ENCODE data around the gene GAREM2.

The GAREM2 gene

GRCh38 chr2:26179446-26179913 lies 6.6 kb downstream of the GAREM2 start:
- in situ Hi-C loops (cut with MboI; ENCODE audit: low sequenced_read_pairs, unreplicated experiment) = no loop called here
- no peak for TF ChIP-seq CTCF (IDR thresholded peaks at IDR 0.05; ENCODE audit: borderline replicate concordance, control extremely low read depth, extremely low read depth, insufficient read depth, missing control alignments)
- DNase-seq (ENCODE audit: low spot score) = no peak

GRCh38 chr2:26182441-26182840 lies 9.6 kb downstream of the GAREM2 start:
- in situ Hi-C loops (cut with MboI; ENCODE audit: low sequenced_read_pairs, unreplicated experiment) = no loop called here
- TF ChIP-seq CTCF (IDR thresholded peaks at IDR 0.05; ENCODE audit: borderline replicate concordance, control extremely low read depth, extremely low read depth, insufficient read depth, missing control alignments) = no peak
- no peak for DNase-seq (ENCODE audit: low spot score)

- in situ Hi-C loops (cut with MboI; ENCODE audit: low sequenced_read_pairs, unreplicated experiment) = no loop called here
- TF ChIP-seq CTCF (IDR thresholded peaks at IDR 0.05; ENCODE audit: borderline replicate concordance, control extremely low read depth, extremely low read depth, insufficient read depth, missing control alignments) = no peak
- DNase-seq (ENCODE audit: low spot score) = no peak
Measured at GRCh38 chr2:26182887-26183630, 10.2 kb downstream of the GAREM2 start.

GRCh38 chr2:26184121-26184520 lies 11.2 kb downstream of the GAREM2 start:
- no peak for DNase-seq (ENCODE audit: low spot score)
- no peak for TF ChIP-seq CTCF (IDR thresholded peaks at IDR 0.05; ENCODE audit: borderline replicate concordance, control extremely low read depth, extremely low read depth, insufficient read depth, missing control alignments)
- in situ Hi-C loops (cut with MboI; ENCODE audit: low sequenced_read_pairs, unreplicated experiment) = no loop called here

- peak; percentile 92 for TF ChIP-seq CTCF (IDR thresholded peaks at IDR 0.05; ENCODE audit: borderline replicate concordance, control extremely low read depth, extremely low read depth, insufficient read depth, missing control alignments)
- in situ Hi-C loops (cut with MboI; ENCODE audit: low sequenced_read_pairs, unreplicated experiment) = no loop called here
- DNase-seq (ENCODE audit: low spot score) = peak; percentile 93
Measured at GRCh38 chr2:26184555-26185303, 11.8 kb downstream of the GAREM2 start.

DNA sequence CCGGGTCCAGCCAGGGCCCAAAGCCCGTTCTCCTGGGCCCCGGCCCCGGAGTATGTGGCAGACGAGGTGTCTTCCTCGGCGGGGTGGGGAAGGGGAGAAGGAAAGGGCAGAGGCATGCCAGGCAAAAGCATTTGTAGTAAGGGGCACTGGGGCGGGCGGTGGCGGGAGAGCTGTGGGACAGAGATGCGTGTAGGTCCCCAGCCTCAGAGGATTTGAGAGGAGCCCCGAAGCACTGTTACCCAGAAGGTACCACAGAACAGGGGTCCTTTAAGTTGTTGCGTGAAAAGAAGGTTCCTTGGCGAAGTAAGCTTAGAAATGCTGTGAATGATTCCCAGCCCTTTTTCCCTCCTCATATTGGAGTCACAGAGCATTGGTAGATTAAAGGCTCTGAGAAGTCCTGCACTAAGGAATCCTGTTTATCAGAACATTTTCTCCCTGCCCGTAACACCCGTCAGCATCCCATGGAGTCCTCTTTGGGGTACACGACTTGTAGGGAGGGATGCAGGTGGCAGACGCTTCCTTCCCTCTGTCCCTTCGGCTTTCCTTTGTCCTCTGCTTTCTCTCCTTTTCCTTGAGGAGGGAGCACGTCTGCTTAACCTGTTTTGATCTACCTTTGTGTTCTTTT lies 12.5 kb downstream of the GAREM2 start:
- no peak for TF ChIP-seq CTCF (IDR thresholded peaks at IDR 0.05; ENCODE audit: borderline replicate concordance, control extremely low read depth, extremely low read depth, insufficient read depth, missing control alignments)
- DNase-seq (ENCODE audit: low spot score) = no peak
- in situ Hi-C loops (cut with MboI; ENCODE audit: low sequenced_read_pairs, unreplicated experiment) = no loop called here
